Activated CD8-positive, alpha-beta memory T cell treated with anti-CD3 and anti-CD28 coated beads for 1 hour (primary cell): ENCODE results near the gene IFIT5.
"Not testable (repeated sequence)": the region's sequence is repeated elsewhere in the genome, so short reads cannot be mapped to it uniquely, and the experiment has no call there.

ENCODE experiments used
- DNase-seq, 2 donors: peaks; one replicate each; pipeline ENCODE4 v3.0.0-alpha.2; 2020; ENCODE audit warnings: low read depth in 1 of 2; ENCODE audit errors: extremely low read depth in 1 of 2

The IFIT5 gene

GRCh38 chr10:89391907-89392756 is 22.2 kb upstream of the IFIT5 start, which contains the start of gene IFIT1:
TSS of gene IFIT1 (plus strand) at chr10:89392623. CDS start at chr10:89392713, 90 bp downstream.
- peak in 1 of 2 donors; percentile 19 for DNase-seq

- DNase-seq: no peak
Observed at GRCh38 chr10:89392974-89393373, 21.4 kb upstream of the IFIT5 start.

- DNase-seq: no peak
Observed at GRCh38 chr10:89393898-89394297, 20.5 kb upstream of the IFIT5 start.

GRCh38 chr10:89395141-89395540 is 19.2 kb upstream of the IFIT5 start:
- DNase-seq: no peak

- DNase-seq: no peak
Observed at GRCh38 chr10:89398003-89398749, 16.2 kb upstream of the IFIT5 start.

GRCh38 chr10:89399956-89400355 is 14.4 kb upstream of the IFIT5 start:
- DNase-seq: no peak

GRCh38 chr10:89403043-89403442 is 11.3 kb upstream of the IFIT5 start:
- DNase-seq: no peak

GRCh38 chr10:89404104-89405047 is 10.0 kb upstream of the IFIT5 start:
- DNase-seq: no peak

- DNase-seq: not testable (repeated sequence)
Observed at GRCh38 chr10:89406178-89406577, 8.2 kb upstream of the IFIT5 start.

GRCh38 chr10:89407792-89408191 is 6.6 kb upstream of the IFIT5 start:
- not testable (repeated sequence) for DNase-seq

GRCh38 chr10:89409282-89409681 is 5.1 kb upstream of the IFIT5 start:
- DNase-seq: not testable (repeated sequence)

- not testable (repeated sequence) for DNase-seq
Observed at GRCh38 chr10:89410551-89410950, 3.8 kb upstream of the IFIT5 start.

- not testable (repeated sequence) for DNase-seq
Observed at GRCh38 chr10:89411135-89411534, 3.2 kb upstream of the IFIT5 start.

- DNase-seq: not testable (repeated sequence)
Observed at GRCh38 chr10:89412276-89412675, 2.1 kb upstream of the IFIT5 start.

GRCh38 chr10:89413398-89413912 is 913 bp upstream of the IFIT5 start:
- DNase-seq: no peak

- DNase-seq: peak in 1 of 2 donors; percentile 19
Observed at GRCh38 chr10:89414879-89415821, 782 bp downstream of the IFIT5 start.

GRCh38 chr10:89416465-89416864 is 2.1 kb downstream of the IFIT5 start:
- no peak for DNase-seq

GRCh38 chr10:89419548-89419947 is 5.2 kb downstream of the IFIT5 start:
- DNase-seq: no peak

GRCh38 chr10:89421018-89421476 is 6.7 kb downstream of the IFIT5 start:
- DNase-seq: no peak
